ENCODE data around the gene CELSR3.

Gene CELSR3

DNA sequence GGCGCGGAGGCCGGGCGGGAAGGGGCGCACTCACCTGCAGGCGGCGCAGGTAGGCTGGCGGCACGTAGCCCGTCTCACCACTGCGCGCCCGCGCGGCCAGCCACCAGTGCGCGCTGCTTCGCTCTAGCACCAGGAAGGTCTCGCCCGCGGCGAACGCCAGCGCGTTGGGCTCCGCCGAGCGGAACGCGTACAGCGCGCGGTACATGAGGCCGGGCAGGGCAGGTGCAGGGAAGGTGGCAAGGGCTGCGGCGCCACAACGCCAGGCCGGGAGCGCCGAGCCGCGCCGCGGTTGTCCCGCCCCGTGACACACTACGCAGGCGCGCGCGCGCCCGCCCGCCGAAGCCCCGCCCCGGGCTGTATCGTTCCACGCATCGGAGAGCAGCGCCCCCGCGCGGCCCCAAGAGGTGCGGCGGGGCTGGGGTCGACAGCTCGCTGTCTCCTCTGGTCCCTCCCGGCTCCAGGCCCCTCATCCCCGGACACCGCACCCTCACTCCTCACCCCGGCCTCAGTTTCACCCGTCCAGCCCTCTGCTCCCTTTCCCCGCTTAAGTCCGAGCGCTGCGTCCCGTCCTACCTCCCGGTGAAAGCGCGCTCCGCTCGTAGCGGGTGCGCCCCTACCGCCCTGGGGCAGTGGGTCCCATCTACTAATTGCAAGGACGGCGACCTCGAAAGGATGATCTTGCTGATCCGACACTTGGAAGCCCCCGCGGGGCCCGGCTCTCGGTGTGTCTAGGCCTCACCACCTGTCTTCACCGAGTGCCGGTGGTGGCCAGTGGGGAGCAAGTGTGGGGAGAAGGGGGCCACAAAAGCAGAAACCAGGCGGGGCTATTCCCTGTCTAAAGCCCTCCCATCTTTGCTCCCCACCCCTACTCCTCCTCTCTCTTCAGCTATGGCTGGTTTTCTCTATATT is 23.2 kb upstream of the CELSR3 start, which contains the start of gene NCKIPSD:
Gene NCKIPSD (minus strand): TSS at position 313 of the 909 bp plus-strand sequence. CDS start 108 bp downstream, at position 205.
- DNase-seq = peak; percentile 77

DNA sequence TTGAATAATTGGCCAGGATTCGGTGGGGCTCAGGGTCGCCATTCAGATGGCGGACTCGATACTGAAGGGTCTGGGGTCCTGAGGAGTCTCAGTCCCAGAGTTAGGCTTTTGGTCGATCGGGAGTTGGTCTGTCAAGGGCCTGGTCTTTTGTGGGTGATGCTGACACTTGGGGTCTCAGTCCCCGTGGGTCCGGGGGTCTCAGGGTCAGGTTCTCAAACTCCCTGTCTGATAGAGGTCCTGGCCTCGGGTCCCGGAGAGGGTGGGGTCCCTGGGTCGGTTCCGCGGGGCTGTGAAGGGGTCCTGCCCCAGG is 22.6 kb upstream of the CELSR3 start:
- DNase-seq = no peak

DNA sequence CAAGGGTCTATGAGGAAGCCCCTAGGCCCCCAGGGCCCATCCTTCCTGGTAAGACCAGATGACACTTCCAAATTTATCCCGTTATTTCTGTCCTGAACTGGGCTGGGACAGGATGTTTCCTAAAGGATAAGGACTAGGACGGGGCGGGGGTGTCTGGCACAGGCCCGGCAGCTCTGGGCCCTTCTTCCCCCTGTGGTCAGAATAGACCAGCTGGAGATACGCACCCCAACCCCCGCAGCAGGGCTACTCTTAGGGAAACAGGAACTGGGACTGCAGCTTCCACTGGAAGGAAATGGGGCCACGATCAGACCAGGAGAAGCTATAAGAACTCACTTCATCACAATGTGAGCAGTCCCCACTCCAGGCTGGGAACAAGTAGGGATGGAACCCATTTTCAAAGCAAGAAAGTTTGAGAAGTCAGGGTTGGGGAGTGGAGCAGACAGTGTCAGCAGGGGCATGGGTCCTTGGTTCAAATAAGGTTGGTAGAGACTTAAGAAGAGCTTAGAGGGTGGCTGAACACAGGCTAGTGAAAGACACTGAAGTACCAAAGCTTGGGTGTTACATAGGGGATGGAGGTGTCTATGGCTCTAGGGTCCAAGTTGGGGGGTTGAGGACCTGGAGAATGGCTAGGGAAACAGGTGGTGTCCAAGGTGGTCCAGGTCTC is 21.9 kb upstream of the CELSR3 start:
- no peak for DNase-seq

DNA sequence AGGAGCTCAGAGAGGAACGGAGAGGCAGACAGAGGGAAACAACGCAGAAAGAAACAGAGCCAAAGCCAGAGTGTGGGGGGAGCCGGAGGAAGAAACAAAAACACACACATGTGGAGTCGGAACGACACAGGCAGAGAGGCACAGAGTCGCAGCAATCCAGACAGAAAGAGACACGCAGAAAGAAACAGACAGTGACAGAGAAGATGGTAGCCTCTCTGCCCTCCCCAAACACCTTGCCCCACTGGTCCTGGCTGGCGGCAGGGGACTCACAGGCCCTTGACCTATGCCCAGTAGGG is 21.3 kb upstream of the CELSR3 start:
- DNase-seq = no peak

DNA sequence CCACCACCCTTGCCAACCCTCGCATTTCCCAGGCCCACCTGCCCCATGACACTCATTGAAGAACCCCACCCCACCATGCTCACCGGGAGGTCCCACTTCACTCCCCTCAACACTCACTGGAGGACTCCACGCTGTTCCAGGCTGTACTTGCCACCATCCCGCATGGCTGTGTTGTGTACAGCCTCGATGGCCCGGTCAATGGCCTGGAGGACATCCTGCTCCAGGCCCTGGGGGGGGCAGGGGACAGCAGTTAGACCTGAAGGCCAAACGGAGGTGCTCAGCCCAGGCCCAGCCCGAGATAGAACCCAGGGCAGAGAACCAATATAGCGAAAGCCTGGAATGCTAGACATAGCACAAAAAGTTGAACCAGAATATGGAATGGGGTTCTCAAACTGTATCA is 20.1 kb upstream of the CELSR3 start:
- no peak for DNase-seq

DNA sequence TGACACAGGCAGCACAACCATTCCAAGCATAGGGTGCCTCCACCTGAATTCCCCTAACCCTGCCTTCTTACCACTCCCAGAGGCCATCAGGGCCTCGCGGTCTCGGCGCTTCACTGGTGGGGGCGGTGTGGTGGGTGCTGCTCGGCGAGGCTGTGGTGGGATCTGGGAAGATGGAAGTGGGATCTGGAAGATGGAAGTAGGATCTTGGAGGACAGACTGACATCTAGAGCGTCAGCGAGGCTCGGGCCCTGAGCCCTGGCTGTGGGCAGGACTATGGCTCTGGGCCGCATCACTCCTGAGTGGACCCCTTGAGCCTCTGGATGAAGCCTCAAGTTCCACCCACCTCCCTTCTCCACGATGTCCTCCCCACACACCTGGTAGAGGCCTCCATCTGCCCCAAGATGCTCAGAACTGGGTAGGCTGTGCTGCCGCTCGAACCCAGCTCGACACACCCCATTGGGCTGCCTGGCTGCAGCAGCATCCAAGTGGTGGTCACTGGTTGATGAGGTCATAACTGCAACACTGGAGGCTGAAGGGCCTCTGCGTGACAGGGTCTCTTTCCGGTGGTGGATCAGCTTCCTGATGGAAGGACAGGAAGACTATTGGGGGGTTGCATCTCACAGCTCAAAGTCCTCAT is 19.4 kb upstream of the CELSR3 start:
- DNase-seq = no peak

DNA sequence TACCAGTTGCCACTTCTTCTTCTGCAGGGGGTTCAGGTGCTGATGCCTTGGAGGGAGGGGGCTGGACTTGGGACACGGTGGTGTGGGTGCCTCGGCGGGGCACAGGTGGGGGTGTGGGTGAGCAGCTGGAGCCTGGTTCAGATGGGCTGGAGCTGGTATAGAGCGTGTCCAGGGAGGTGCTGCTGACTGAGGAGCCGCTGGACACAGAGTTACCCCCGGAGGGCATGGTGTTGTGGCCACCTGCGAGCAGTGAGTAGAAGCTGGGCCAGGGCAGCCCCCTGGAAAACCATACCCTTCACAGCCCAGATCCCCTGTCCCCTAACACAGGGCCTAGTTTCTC is 18.8 kb upstream of the CELSR3 start:
- DNase-seq = no peak

DNA sequence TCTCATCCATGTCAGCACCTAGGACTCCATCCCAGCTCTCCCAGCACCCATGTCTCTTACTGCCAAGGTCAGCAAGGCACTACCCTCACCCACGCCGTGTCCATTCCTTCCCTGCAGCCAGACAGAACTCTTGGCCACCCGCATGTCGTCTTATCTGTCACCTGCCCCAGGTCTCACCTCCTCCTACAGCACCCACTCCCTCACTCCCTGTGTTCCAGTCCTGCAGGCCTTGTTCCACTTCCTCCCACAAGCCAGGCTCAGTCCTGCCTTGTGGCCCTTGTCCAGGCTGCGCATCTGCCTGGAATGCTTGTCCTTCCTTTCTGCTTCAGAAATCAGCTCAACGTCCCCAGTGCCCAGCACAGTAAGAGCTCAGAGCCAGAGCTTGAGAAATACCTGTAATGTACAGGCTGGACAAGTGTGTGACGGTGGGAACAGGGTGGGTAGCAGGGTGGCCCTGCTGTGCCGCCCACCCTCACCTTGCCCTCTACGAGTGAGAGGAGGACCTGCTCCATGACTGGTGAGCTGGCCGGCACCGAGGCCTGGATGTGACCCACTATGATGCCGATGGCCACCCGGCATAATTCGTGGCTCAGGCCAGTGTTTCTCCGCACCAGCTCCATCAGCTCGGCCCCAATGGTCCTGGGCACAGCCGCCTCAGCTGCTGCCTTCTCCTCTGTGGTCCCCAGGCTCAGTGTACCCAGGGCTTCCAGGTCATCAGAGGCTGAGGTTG is 18.3 kb upstream of the CELSR3 start:
- no peak for DNase-seq

DNA sequence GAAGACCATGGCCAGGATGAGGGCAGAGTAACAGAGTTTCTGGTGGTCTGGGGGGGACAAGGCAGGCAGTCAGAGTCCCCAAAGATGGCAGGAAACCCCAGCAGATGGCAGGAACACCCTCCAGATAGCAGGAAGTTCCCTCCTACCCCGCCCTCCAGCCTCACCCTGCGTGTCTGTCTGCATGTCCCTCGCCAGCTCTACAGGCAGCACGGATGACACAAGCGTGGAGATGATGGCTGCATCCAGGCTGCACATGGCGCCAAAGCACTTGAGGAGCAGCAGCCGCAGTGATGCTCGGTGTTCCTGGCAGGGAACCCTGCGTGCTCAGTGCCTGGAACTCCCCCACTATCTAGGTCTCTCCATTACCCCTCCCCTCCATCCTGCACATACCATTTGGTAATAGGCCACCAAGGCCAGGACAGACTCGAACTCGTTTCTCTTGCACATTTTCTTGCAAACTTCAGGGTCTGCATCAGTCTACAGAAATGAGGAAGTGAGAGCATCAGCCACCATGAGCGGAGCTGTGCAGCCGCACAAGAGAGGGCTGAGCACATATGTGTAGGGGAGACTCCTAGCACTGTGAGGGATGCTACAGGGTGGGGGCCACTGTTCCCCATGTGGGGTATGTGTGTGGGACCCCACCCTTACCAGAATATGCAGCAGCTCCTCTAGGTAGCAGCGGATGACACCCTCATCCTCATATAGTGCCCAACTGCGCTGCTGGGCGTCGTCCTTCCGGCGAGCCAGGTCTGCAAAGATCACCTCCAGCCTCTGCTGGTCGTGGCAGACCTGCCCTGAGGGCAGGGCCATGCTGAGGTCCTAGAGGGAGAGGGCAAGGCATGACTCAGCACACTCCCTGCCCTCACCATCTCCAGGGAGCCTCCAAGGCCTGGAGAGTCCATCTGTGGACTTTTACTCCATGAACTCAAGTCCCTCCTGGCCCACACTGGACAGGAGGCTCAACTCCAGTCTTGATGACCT is 17.0 kb upstream of the CELSR3 start:
- no peak for DNase-seq

DNA sequence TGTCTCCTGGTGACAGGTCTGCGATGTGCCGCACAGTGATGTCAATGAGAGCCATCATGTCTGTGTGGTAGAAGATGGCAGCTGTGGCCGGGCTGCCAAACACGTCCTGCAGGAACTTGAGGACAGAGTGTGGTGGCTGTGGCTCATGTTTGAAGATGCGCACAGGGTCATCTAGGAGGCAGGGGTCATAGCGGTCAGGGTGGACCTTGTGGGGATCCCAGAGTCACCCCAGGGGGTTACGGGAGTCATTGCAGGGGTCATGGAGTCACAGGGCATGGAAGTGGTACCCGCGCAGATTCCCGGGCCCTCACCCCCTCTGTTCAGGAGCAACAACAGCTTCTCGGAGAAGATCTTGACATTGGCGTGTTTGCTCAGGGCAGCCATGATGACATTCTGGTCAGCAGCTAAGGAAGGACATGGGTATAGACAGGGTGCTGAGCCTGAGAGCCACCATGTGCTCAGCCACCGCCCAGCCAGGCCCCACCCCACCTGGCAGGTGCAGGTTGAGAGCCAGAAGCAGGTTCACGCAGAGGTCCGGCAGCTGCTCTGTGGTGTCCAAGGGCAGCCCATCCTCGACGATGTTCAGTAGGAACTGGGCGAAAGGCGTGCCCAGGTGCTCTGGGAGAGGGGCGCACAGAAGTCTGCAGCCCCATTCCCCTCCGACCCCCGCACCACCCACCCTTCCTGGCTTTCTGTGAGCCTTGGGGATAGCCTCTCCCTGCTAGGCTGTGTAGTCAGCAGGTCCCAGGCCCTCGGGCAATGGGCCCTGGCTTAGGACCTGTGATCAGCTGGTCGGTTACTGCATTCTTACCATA is 16.1 kb upstream of the CELSR3 start:
- DNase-seq = no peak

DNA sequence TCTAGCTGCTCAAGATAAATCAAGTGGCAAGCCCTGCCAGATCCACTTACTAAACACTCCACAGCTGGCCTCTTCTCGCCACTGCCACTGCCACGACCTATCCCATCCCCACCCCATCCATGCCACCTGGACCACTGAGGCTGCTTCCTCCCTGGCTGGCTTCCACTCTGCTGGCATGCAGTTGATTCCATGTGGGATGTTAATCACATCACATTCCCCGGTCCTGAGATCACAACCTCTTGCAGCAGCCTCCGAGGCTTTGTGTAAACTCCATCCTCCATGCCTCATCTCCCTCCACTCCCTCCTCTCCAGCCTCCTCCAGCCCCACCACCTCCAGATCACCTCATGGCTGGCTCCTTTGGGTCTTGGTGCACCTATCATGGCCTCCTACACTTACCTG is 15.4 kb upstream of the CELSR3 start:
- DNase-seq = peak; percentile 36

DNA sequence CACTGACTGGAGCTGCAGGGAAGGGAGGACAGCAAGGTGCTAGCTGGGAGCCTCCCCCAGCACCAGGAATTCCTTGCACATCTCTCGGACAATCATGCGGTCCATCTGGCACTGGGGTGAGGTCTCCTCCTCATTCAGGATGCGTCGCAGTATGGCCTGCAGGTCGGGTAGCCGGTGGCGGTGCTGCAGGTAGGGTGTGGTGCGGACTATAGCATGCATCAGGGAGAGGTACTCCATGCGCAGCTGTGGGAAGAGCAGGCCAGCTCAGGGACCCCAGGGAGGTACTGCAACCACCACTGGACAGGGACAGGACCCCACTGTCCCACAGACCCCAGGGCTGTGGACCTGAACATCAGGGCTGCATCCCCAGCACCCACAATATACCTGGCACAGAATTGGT is 11.8 kb upstream of the CELSR3 start:
- DNase-seq = no peak

DNA sequence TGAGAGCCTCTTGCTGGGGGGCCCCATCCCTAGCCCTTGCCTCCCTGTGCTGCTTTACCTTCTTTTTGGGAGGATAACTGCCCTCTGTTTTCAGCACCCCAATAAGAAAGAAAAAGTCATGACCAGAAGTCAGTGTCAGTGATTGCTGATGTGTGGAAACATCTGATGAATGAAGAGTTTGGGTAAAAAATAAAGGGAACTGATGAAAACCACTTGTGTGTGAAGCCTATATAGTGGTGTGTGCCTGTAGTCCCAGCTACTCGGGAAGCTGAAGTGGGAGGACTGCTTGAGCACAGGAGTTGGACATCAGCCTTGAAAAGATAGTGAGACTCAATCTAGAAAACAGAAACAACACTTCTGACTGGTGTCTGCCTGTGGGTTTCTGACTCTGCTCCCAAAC is 9.8 kb upstream of the CELSR3 start:
- no peak for DNase-seq

DNA sequence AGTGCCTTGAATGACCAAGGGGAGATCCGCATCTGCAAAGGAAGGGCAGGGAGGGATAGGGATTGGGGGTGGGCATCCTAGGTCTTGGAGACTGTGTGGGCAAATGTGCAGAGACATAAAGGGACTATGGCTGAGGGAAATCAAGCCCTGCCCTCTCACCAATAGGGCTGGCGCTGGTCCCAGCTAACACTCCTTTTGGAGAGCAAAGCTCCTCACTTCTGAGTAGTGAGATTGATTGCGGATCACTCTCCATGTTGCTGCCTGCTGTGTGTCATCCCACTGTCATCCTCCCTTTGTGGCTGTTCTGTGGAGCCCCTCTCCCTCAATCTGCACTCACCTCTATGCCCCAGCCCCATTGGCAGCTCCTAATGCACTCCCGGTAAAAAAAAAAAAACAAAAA is 2.2 kb upstream of the CELSR3 start:
- DNase-seq = no peak

DNA sequence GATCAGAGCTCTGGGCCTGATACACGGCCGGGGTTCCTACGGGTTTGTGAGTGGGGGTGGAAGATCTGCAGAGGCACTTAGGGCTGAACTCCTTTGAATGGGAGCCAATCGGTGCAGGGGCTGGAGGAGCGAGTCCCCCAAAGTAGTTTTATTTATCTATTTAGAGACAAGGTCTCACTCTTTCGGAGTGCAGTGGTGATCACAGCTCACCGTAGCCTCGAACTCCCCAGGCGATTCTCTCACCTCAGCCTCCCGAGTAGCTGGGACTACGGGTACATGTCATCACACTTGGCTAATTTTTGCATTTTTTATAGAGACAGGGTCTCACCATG is 1.6 kb upstream of the CELSR3 start:
- DNase-seq = no peak

DNA sequence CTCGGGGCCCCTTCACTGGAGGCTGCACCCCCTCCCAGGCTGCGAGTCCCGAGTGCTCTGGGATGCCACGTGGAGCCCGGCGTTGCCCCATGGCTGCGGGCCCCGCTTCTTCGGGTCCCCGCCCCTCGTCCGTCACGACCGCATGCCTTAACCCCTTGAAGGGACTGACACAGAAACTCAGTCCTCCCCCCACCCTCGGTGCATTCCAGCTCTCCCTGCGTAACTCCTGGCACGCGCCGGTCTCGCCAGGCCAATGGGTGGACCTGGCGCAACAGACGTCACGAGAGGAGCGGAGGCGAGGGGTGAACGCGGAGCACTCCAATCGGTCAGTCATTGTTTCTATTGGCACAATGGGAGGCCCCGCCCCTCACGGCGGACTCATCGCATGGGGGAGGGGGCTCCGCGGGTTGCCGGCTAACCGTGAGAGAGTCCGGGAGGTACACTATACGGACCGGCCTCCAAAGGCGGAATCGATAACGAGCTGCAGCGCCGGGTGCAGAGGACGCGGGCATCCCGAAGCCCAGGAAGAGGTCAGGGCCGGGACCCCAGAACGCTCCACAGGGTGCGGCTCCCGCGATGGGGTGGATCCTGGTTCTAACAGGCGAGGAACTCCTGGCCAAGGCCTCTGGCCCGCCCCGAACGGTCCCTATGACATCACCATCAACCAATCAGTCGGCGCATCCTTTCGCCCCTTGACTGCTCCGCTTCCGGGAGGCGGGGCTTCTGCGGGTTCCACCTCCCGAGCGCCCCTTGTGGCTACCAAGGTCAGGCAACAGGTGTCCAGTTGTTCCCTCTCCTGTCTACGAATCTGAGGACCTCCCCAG is 1.0 kb upstream of the CELSR3 start:
- peak; percentile 94 for DNase-seq

DNA sequence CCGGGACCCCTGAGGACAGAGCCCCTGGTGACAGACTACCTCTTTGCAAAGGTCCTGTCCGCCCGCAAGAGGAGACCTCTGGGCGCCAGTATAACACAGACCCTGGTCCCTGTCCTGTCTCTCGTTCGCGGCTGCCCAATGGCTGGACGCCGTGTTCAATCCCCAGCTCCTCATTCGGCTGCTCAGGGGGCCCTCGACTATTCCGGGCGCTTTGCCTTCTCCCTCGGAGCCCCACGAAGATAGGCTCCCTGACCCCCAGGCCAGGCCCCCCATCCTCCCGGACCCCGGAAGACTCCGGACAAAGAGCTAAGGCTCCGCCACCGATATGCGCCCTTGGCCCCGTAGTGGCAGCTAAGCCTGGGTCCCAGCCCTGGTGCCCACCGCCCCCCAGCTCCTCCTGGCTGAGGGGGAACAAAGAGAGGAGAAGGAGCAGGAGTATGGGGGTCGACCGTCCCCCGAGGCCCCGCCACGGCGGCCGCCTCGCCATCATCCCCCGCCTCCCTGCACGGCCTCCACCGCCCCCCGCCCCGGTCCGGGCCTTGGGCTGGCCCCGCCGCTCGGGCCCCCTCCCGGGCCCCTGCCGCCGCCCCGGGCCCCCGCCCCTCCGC is 437 bp downstream of the CELSR3 start:
- DNase-seq = no peak

DNA sequence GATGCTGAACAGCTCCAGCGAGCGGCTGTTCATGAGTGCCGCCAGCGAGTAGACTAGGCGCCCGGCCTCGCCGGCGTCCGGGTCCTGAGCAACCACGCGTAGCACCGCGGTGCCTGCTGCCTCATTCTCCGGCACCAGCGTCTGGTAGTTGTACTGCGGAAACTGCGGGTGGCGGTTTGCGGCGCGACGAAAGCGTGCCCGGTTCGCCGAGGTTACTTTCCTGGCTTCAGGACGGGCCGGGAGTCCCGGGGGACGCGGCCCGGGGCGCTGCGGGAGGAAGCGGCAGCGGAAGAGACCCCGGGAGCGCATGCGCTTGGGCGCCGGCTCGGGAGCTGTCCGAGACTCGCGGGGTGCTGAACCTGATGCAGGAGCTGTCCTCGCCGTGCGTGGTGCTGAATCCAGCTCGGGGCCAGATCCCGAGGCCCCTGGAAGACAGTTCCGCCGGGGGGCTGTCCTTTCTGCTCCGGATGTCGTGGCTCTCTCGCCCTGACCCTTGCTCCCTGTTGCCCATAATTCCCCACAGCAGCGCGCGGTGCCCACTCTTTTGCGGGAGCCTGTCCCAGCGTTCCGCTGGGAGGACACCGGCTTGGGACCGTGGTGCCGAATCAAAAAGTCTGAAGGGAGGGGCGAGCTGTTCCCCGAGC is 1.1 kb downstream of the CELSR3 start:
- peak; percentile 44 for DNase-seq

DNA sequence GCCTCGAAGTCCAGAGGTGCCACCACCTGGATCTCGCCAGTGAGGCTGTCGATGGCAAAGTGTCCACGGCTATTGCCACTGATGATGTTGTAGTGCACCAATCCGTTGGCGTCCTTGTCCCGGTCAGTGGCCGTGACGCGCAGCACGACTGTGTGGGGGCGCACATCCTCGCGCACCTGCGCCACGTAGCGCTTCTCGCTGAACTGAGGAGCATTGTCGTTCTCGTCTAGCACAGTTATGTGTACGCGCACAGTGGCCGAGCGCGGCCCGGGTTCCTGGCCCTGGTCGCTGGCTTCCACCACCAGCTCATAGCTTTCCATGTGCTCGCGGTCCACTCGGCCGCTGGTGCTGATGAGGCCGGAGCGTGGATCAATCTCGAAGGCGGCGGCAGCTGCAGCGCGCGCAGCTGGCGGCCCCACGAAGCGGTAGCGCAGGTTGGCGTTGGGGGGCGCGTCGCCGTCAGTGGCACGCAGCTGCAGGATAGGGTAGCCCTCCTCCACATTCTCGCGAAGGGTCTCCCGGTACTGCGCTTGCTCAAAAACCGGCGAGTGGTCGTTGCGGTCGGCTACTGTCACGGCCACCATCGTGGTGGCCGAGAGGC is 1.8 kb downstream of the CELSR3 start:
- DNase-seq = no peak
